Measurements from ENCODE around the gene MAST3. TPM values are rescaled to one million over a fixed set of nuclear protein-coding genes. Genes with fewer than 3 reads are reported as not detected.

Gene MAST3
- total RNA-seq, 1 experiment from 2014 or later: 14.2 TPM

- peaks cover 0 to 10% of the 10 kb centered on the region in 2 experiments; a peak in 3 of 4 replicates for H3K4me1 ChIP-seq (ENCODE audit: control insufficient read depth in 1 of 2, insufficient read depth in 2 of 2, low read length in 2 of 2)
- H3K9me2 ChIP-seq (ENCODE audit: insufficient read depth): no peaks in the 10 kb centered on the region
- H3K36me3 ChIP-seq (ENCODE audit: control insufficient read depth in 1 of 2, insufficient read depth in 2 of 2, low read length in 2 of 2): peaks cover 0 to 7% of the 10 kb centered on the region in 2 experiments; a peak in 3 of 4 replicates
- H3K4me3 ChIP-seq (replicated peaks in 1 of 2; ENCODE audit: low read depth in 1 of 2, low read length in 2 of 2): no peak overlapping the region
- RAD21 ChIA-PET (ENCODE audit: low non-redundant PET in 1 of 2, low total read pairs in 2 of 2, uncharacterized antibody in 2 of 2, unreplicated experiment in 2 of 2): no interaction called here
- H3K4me2 ChIP-seq (ENCODE audit: low read length): no peak overlapping the region
- no peak overlapping the region for H3K9ac ChIP-seq (ENCODE audit: low read length)
- peaks cover 11% of the 10 kb centered on the region; the same call in 1 of the 2 replicates for H3K79me2 ChIP-seq (ENCODE audit: insufficient read depth, low read length)
- POLR2A ChIA-PET: no interaction called here
- DNase-seq (ENCODE audit: low read depth, low spot score): no peak
- no peaks in the 10 kb centered on the region for H3K27me3 ChIP-seq (ENCODE audit: insufficient read depth, low read length)
- intact Hi-C loops (cut with micrococcal nuclease): no loop called here
- H3K9me3 ChIP-seq (ENCODE audit: control insufficient read depth in 1 of 2, insufficient read depth in 1 of 2, low read depth in 1 of 2, low read length in 2 of 2): no peaks in the 10 kb centered on the region
- no TSS peak for BruUV-seq (replicated peaks)
- no peak overlapping the region for H2AFZ ChIP-seq (ENCODE audit: low read depth, low read length, poor library complexity, severe bottlenecking)
- ATAC-seq: no peak
- TF ChIP-seq POLR2AphosphoS5 (IDR thresholded peaks at IDR 0.05; ENCODE audit: low read depth, low read length) (no peak), CBX3 (IDR thresholded peaks at IDR 0.05; ENCODE audit: low read depth) (no peak), SP1 (IDR thresholded peaks at IDR 0.05; ENCODE audit: low read depth) (no peak), EZH2phosphoT487 (IDR thresholded peaks at IDR 0.05; ENCODE audit: borderline replicate concordance) (no peak), EGR1 (IDR thresholded peaks at IDR 0.05; ENCODE audit: low read depth) (no peak), RAD21 (IDR thresholded peaks at IDR 0.05; ENCODE audit: low read depth) (no peak), ATF3 (IDR thresholded peaks at IDR 0.05) (no peak), FOSL1 (IDR thresholded peaks at IDR 0.05; ENCODE audit: low read depth) (no peak), ZNF274 (IDR thresholded peaks at IDR 0.05; ENCODE audit: low read depth, low read length) (no peak), SRF (IDR thresholded peaks at IDR 0.05; ENCODE audit: low read depth) (no peak), ELF1 (IDR thresholded peaks at IDR 0.05; ENCODE audit: borderline replicate concordance, low read depth) (no peak)
- no peak overlapping the region for H3K27ac ChIP-seq (ENCODE audit: low read depth, low read length)
- no peaks in the 10 kb centered on the region for H4K20me1 ChIP-seq (ENCODE audit: insufficient read depth)
- CTCF ChIA-PET: no interaction called here
Measured at GRCh38 chr19:18122860-18123795, 25.6 kb downstream of the MAST3 start.

All from HCT116 (cell line).